Ascending aorta (tissue), 2 donors: Measurements from ENCODE around the gene RPAP2. TPM values are rescaled to one million over a fixed set of nuclear protein-coding genes. Genes with fewer than 3 reads are reported as not detected.
A peak's percentile ranks its signal among the peaks of the same experiment; 100 is the strongest.

ENCODE experiments used
- DNase-seq, 2 donors: peaks; one replicate each; pipeline ENCODE4 v3.0.0-alpha.2; 2019; ENCODE audit warnings: low spot score in 2 of 2
- H3K27ac ChIP-seq, 2 donors: fragments of 200-600 bp; sonication (generic); one replicate each; pipeline ENCODE4 v1.5.1; 2016 to 2017; ENCODE audit warnings: mild to moderate bottlenecking in 1 of 2
- H3K27me3 ChIP-seq: fragments of 200-600 bp; sonication (generic); one replicate; pipeline ENCODE4 v1.5.1; 2017
- H3K36me3 ChIP-seq, 2 donors: fragments of 200-600 bp; sonication (generic); one replicate each; pipeline ENCODE4 v1.5.1; 2016
- H3K4me1 ChIP-seq, 2 donors: fragments of 200-600 bp; sonication (generic); one replicate each; pipeline ENCODE4 v1.5.1; 2016 to 2017; ENCODE audit warnings: mild to moderate bottlenecking in 1 of 2
- H3K4me3 ChIP-seq, 2 donors: fragments of 200-600 bp; sonication (generic); one replicate each; pipeline ENCODE4 v1.5.1; 2016 to 2017; ENCODE audit warnings: mild to moderate bottlenecking in 1 of 2
- H3K9me3 ChIP-seq, 2 donors: fragments of 200-600 bp; sonication (generic); one replicate each; pipeline ENCODE4 v1.5.1; 2016
- intact Hi-C: fragments of 100-400 bp; cut with DNase I; formaldehyde crosslinking; loops from one replicate; pipeline ENCODE4 v1.15.1; 2023
- total RNA-seq: library from RNA; depleted of rRNA; stranded (reverse); fragments of >200 nt; gene quantifications from one replicate; pipeline ENCODE4 v1.1.0, GENCODE V29; 2016
- TF ChIP-seq, protein P1 (sequence below), 3 experiments: fragments of 200-600 bp in 2 of 3; fragments of 450-650 bp in 1 of 3; sonication (generic) in 2 of 3; IDR thresholded peaks; one replicate each; pipeline ENCODE4 v1.5.1; 2016 to 2019; ENCODE audit warnings: antibody characterized with exemption in 3 of 3, mild to moderate bottlenecking in 1 of 3, moderate library complexity in 1 of 3

RPAP2 gene
- total RNA-seq, 1 donor from 2014 or later: 1.5 TPM

DNA sequence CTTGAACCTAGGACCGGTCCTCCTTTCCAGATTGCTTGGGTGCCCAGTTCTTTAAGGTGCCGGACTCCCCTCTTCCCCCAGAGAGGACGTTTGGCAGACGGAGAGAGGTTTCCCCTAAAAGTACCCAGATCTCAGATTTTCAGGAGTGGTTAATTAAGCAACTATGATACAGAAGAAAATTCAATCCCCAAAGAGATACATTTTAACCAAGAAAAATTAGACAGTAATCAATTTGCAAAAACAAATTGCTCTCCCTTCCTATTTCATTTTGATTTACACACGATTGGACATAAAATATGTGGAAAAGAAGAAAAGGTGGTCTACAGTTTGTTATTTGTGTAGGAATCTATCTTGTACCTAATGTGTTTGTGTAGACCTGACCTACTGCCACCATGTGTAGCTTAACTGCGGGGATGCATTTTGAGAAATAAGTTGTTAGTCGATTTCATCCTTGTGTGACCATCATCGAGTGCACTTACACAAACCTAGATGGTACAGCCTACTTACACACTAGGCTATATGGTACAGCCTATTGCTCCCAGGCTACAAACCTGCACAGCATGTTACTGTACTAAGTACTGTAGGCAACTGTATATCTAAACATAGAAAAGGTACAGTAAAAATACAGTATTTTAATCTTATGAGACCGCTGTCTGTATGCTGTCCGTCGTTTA, 755 bp downstream of the RPAP2 start:
- peaks cover 0 to 14% of the 10 kb centered on the region in 2 donors for H3K4me1 ChIP-seq
- intact Hi-C loops: loop anchor here (2.0 to 10.0 kb wide), 3 partner anchors 217 to 799 kb away; partner anchors contain the start of genes BTBD8, CDC7 and RPL5
- TF ChIP-seq, protein P1, sequence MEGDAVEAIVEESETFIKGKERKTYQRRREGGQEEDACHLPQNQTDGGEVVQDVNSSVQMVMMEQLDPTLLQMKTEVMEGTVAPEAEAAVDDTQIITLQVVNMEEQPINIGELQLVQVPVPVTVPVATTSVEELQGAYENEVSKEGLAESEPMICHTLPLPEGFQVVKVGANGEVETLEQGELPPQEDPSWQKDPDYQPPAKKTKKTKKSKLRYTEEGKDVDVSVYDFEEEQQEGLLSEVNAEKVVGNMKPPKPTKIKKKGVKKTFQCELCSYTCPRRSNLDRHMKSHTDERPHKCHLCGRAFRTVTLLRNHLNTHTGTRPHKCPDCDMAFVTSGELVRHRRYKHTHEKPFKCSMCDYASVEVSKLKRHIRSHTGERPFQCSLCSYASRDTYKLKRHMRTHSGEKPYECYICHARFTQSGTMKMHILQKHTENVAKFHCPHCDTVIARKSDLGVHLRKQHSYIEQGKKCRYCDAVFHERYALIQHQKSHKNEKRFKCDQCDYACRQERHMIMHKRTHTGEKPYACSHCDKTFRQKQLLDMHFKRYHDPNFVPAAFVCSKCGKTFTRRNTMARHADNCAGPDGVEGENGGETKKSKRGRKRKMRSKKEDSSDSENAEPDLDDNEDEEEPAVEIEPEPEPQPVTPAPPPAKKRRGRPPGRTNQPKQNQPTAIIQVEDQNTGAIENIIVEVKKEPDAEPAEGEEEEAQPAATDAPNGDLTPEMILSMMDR (IDR thresholded peaks at IDR 0.05): no peak
- H3K27me3 ChIP-seq: no peaks in the 10 kb centered on the region
- H3K27ac ChIP-seq: peak overlapping the region; percentile 95 to 96
- no peak for DNase-seq
- peaks cover 7 to 9% of the 10 kb centered on the region in 2 donors for H3K36me3 ChIP-seq
- H3K9me3 ChIP-seq: no peaks in the 10 kb centered on the region
- H3K4me3 ChIP-seq: peak overlapping the region; percentile 92 to 96

DNA sequence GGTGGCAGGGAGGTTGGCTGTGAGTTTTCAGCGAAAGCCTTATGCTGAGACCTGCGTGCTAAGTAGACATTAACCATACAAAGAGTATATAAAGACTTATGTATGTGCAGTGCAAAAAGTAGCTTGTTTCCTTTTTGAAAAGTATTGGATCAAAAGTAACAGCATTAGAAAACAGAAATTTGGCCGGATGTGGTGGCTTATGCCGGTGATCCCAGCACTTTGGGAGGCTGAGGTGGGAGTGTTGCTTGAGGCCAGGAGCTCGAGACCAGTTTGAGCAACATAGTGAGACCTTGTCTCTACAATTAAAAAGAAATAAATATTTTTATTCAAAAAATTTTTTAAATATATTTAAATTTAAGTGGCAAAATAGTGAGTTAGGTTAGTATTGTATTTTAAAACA, 2.2 kb downstream of the RPAP2 start:
- Histone ChIP-seq H3K4me1 (peaks cover 0 to 14% of the 10 kb centered on the region in 2 donors), H3K27ac (no peak overlapping the region), H3K4me3 (no peak overlapping the region), H3K9me3 (no peaks in the 10 kb centered on the region), H3K27me3 (no peaks in the 10 kb centered on the region), H3K36me3 (peaks cover 11 to 17% of the 10 kb centered on the region in 2 donors)
- intact Hi-C loops: no loop called here
- DNase-seq: no peak
- TF ChIP-seq, protein P1 (IDR thresholded peaks at IDR 0.05): no peak

DNA sequence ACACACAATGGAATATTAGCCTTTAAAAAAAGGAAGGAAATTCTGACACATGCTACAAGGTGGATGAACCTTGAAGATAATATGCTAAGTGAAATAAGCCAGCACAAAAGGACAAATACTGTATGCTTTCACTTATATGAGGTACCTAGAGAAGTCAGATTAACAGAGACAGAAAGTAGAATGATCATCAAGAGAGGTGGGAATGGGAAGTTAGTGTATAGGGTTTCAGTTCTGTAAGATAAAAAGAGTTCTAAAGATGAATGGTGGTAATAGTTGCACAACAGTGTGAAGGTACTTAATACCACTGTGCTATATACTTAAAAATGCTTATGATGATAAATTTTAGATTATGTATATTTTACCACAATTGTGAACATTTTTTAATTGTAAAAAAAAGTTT, 7.2 kb downstream of the RPAP2 start:
- no peak overlapping the region for H3K27ac ChIP-seq
- no peak overlapping the region for H3K4me3 ChIP-seq
- H3K9me3 ChIP-seq: no peaks in the 10 kb centered on the region
- no peaks in the 10 kb centered on the region for H3K27me3 ChIP-seq
- no peak for DNase-seq
- H3K4me1 ChIP-seq: no peaks in the 10 kb centered on the region
- TF ChIP-seq, protein P1 (IDR thresholded peaks at IDR 0.05): no peak
- peaks cover 16 to 41% of the 10 kb centered on the region in 2 donors for H3K36me3 ChIP-seq
- intact Hi-C loops: no loop called here

DNA sequence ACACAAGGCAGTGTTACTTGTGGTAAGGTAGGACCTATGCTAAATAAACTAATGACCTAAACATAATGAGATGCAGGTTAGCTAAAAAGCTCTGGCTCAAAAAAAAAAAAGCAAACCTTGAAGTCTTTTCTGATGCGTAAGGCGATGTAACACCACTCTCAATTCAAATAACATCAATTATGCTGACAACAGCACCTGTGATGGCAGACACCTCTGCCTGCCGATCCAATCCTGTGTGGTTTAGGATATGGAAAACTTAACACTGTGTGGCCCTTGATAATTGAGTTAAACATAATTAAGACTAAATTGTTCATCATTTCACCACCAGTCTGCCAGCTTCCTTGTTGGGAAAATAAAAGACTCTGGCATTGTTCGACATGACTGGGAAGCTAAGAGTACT, 9.1 kb downstream of the RPAP2 start:
- Histone ChIP-seq H3K27ac (no peak overlapping the region), H3K4me1 (no peaks in the 10 kb centered on the region), H3K36me3 (peaks cover 16 to 41% of the 10 kb centered on the region in 2 donors), H3K9me3 (no peaks in the 10 kb centered on the region), H3K27me3 (no peaks in the 10 kb centered on the region), H3K4me3 (no peak overlapping the region)
- TF ChIP-seq, protein P1 (IDR thresholded peaks at IDR 0.05): no peak
- intact Hi-C loops: no loop called here
- no peak for DNase-seq

DNA sequence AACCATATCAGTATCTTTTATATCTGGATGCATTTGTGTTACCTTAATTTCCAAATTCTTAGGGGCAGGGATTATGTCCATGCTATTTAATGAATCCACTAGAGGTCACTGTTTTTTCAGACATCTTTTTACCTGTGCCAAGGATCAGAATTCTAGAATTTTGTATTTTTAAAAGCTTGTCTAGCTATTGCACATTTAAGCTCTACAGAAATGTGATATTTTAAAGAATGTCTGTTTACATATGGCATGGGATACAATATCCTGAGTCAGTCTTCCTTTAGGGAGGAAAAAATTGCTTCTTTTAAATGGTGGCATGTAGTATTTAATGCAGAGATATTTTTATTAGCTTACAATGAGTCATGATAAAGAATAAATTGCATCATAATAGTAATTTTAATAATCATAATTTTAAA, 11.3 kb downstream of the RPAP2 start:
- Histone ChIP-seq H3K27ac (no peak overlapping the region), H3K4me1 (no peaks in the 10 kb centered on the region), H3K9me3 (no peaks in the 10 kb centered on the region), H3K27me3 (no peaks in the 10 kb centered on the region), H3K36me3 (peaks cover 5 to 32% of the 10 kb centered on the region in 2 donors), H3K4me3 (no peak overlapping the region)
- DNase-seq: no peak
- TF ChIP-seq, protein P1 (IDR thresholded peaks at IDR 0.05): peak in 2 of 3 experiments; percentile 25 to 45
- intact Hi-C loops: no loop called here
